ENCODE results near the gene HOXC9.

- TF ChIP-seq CTCF (conservative IDR thresholded peaks at IDR 0.05; ENCODE audit: low read length): no peak
- TF ChIP-seq EZH2phosphoT487 (IDR thresholded peaks at IDR 0.05; ENCODE audit: borderline replicate concordance): no peak
Measured at GRCh38 chr12:53983950-53984572, 15.9 kb upstream of the HOXC9 start.

Measured in Loucy (cell line).